ENCODE data around the gene KDM4C.
A peak's percentile ranks its signal among the peaks of the same experiment; 100 is the strongest.

KDM4C gene

GRCh38 chr9:6907772-6908381 lies 150.1 kb downstream of the KDM4C start:
- no peaks in the 10 kb centered on the region for H3K9me3 Mint-ChIP-seq
- peak; percentile 17 for DNase-seq
- H3K4me3 Mint-ChIP-seq = no peak overlapping the region

GRCh38 chr9:6909181-6909580 lies 151.4 kb downstream of the KDM4C start:
- peaks cover 3% of the 10 kb centered on the region for H3K27me3 Mint-ChIP-seq (ENCODE audit: low read depth, poor library complexity)
- TF ChIP-seq, protein P1, sequence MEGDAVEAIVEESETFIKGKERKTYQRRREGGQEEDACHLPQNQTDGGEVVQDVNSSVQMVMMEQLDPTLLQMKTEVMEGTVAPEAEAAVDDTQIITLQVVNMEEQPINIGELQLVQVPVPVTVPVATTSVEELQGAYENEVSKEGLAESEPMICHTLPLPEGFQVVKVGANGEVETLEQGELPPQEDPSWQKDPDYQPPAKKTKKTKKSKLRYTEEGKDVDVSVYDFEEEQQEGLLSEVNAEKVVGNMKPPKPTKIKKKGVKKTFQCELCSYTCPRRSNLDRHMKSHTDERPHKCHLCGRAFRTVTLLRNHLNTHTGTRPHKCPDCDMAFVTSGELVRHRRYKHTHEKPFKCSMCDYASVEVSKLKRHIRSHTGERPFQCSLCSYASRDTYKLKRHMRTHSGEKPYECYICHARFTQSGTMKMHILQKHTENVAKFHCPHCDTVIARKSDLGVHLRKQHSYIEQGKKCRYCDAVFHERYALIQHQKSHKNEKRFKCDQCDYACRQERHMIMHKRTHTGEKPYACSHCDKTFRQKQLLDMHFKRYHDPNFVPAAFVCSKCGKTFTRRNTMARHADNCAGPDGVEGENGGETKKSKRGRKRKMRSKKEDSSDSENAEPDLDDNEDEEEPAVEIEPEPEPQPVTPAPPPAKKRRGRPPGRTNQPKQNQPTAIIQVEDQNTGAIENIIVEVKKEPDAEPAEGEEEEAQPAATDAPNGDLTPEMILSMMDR (IDR thresholded peaks at IDR 0.05) = no peak

More at GRCh38 chr9:6907772-6908381, 150.1 kb downstream of the KDM4C start:
- TF ChIP-seq, protein P1 (IDR thresholded peaks at IDR 0.05) = peak; percentile 82
- Mint-ChIP-seq H3K36me3 (ENCODE audit: low read depth) (no peaks in the 10 kb centered on the region), H3K27me3 (ENCODE audit: low read depth, poor library complexity) (no peaks in the 10 kb centered on the region), H3K27ac (no peak overlapping the region), H3K4me1 (peaks cover 8% of the 10 kb centered on the region)

DNA sequence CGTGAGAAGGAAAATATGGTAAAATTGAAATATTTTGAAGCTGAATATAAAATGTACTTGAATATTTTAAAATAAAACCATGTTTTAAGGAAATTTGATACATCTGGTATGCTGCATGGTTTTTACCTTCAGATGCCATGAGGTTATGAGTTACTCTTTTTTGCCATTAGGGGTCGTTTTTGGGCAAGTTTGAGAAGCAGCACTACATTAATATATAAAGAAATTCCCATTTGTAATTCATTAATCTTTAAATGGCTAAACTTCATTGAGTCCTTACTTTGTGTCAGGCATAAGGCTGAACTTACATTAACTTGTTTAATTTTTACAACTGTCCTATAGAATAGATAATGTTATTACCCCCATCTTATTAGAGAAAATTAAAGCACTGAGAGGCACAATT lies 152.3 kb downstream of the KDM4C start:
- DNase-seq = no peak
- H3K9me3 Mint-ChIP-seq = no peaks in the 10 kb centered on the region
- TF ChIP-seq, protein P1 (IDR thresholded peaks at IDR 0.05) = peak; percentile 46

More at GRCh38 chr9:6909181-6909580, 151.4 kb downstream of the KDM4C start:
- DNase-seq = no peak
- no peaks in the 10 kb centered on the region for H3K9me3 Mint-ChIP-seq
- H3K4me1 Mint-ChIP-seq = peaks cover 8% of the 10 kb centered on the region
- no peak overlapping the region for H3K27ac Mint-ChIP-seq
- no peak overlapping the region for H3K4me3 Mint-ChIP-seq
- H3K36me3 Mint-ChIP-seq (ENCODE audit: low read depth) = no peaks in the 10 kb centered on the region

GRCh38 chr9:6910497-6910896 lies 152.7 kb downstream of the KDM4C start:
- Mint-ChIP-seq H3K27ac (no peak overlapping the region), H3K9me3 (no peaks in the 10 kb centered on the region), H3K4me3 (no peak overlapping the region), H3K4me1 (peaks cover 9% of the 10 kb centered on the region), H3K27me3 (ENCODE audit: low read depth, poor library complexity) (peaks cover 3% of the 10 kb centered on the region), H3K36me3 (ENCODE audit: low read depth) (no peaks in the 10 kb centered on the region)
- TF ChIP-seq, protein P1 (IDR thresholded peaks at IDR 0.05) = no peak
- no peak for DNase-seq

More for the DNA sequence above, 152.3 kb downstream of the KDM4C start:
- no peak overlapping the region for H3K4me3 Mint-ChIP-seq
- no peaks in the 10 kb centered on the region for H3K36me3 Mint-ChIP-seq (ENCODE audit: low read depth)
- H3K27ac Mint-ChIP-seq = no peak overlapping the region
- H3K4me1 Mint-ChIP-seq = peaks cover 8% of the 10 kb centered on the region
- H3K27me3 Mint-ChIP-seq (ENCODE audit: low read depth, poor library complexity) = peaks cover 3% of the 10 kb centered on the region

GRCh38 chr9:6911901-6912638 lies 154.3 kb downstream of the KDM4C start:
- Mint-ChIP-seq H3K36me3 (ENCODE audit: low read depth) (no peaks in the 10 kb centered on the region), H3K4me1 (peaks cover 15% of the 10 kb centered on the region), H3K27me3 (ENCODE audit: low read depth, poor library complexity) (peaks cover 3% of the 10 kb centered on the region), H3K4me3 (no peak overlapping the region), H3K9me3 (no peaks in the 10 kb centered on the region), H3K27ac (no peak overlapping the region)
- DNase-seq = no peak
- TF ChIP-seq, protein P1 (IDR thresholded peaks at IDR 0.05) = no peak

Measured in nephron progenitor cell (in vitro differentiated cells).